Stimulated activated CD4-positive, alpha-beta T cell treated with anti-CD3 and anti-CD28 coated beads, Interleukin-4, amount 100 ng/mL, for 4 hours (primary cell): Measurements from ENCODE around the gene IQCE.

Experiments
- DNase-seq, 2 experiments: peaks; one replicate each; pipeline ENCODE4 v3.0.0-alpha.2; 2020

IQCE gene

GRCh38 chr7:2649991-2650390, 91.2 kb downstream of the IQCE start:
- no peak for DNase-seq

- DNase-seq, result no peak
Observed at GRCh38 chr7:2650451-2650850, 91.7 kb downstream of the IQCE start.

- DNase-seq, result no peak
Observed at GRCh38 chr7:2651336-2651735, 92.6 kb downstream of the IQCE start.

GRCh38 chr7:2651847-2652735, 93.3 kb downstream of the IQCE start:
- DNase-seq, result no peak

GRCh38 chr7:2652736-2653060, 93.9 kb downstream of the IQCE start:
- DNase-seq, result no peak

GRCh38 chr7:2654059-2654458, 95.3 kb downstream of the IQCE start:
- no peak for DNase-seq

GRCh38 chr7:2655870-2656614, 97.3 kb downstream of the IQCE start:
- DNase-seq, result no peak

GRCh38 chr7:2657208-2657607, 98.4 kb downstream of the IQCE start:
- DNase-seq, result no peak

GRCh38 chr7:2657920-2658671, 99.3 kb downstream of the IQCE start:
- no peak for DNase-seq

- no peak for DNase-seq
Observed at GRCh38 chr7:2658941-2659340, 100.2 kb downstream of the IQCE start.

- no peak for DNase-seq
Observed at GRCh38 chr7:2659556-2660358, 101.0 kb downstream of the IQCE start.

- DNase-seq, result no peak
Observed at GRCh38 chr7:2660359-2661095, 101.7 kb downstream of the IQCE start.

- no peak for DNase-seq
Observed at GRCh38 chr7:2661096-2661449, 102.3 kb downstream of the IQCE start.

GRCh38 chr7:2661602-2662272, 103.0 kb downstream of the IQCE start:
- no peak for DNase-seq

GRCh38 chr7:2662273-2663120, 103.7 kb downstream of the IQCE start:
- DNase-seq, result no peak

- no peak for DNase-seq
Observed at GRCh38 chr7:2663121-2663886, 104.5 kb downstream of the IQCE start.

- no peak for DNase-seq
Observed at GRCh38 chr7:2663960-2664359, 105.2 kb downstream of the IQCE start.
